Large intestine (tissue), 3 donors: ENCODE measurements around the gene HTR2A. TPM values are rescaled to one million over a fixed set of nuclear protein-coding genes. Genes with fewer than 3 reads are reported as not detected.
A peak's percentile ranks its signal among the peaks of the same experiment; 100 is the strongest.
"Not testable (repeated sequence)": the region's sequence is repeated elsewhere in the genome, so short reads cannot be mapped to it uniquely, and the experiment has no call there.

Experiments used
- DNase-seq, 2 donors: peaks; one replicate each; pipeline versions ENCODE4 v3.0.0 to v3.0.0-alpha.2; 2013
- H3K27ac ChIP-seq: one replicate; pipeline ENCODE4 v1.5.1; 2013; ENCODE audit warnings: low read length
- H3K27me3 ChIP-seq: 2 replicates; pipeline ENCODE4 v1.6.1; 2013; ENCODE audit warnings: low read length; ENCODE audit not compliant: control insufficient read depth, insufficient read depth
- H3K36me3 ChIP-seq: 2 replicates; pipeline ENCODE4 v1.6.1; 2013; ENCODE audit warnings: low read length; ENCODE audit not compliant: control insufficient read depth, insufficient read depth
- H3K4me1 ChIP-seq: one replicate; pipeline ENCODE4 v1.6.1; 2013; ENCODE audit warnings: low read length; ENCODE audit not compliant: control insufficient read depth, insufficient read depth
- H3K4me3 ChIP-seq: one replicate; pipeline ENCODE4 v1.5.1; 2013; ENCODE audit warnings: low read length
- H3K9me3 ChIP-seq: one replicate; pipeline ENCODE4 v1.6.1; 2013; ENCODE audit warnings: mild to moderate bottlenecking, low read depth, low read length, moderate library complexity; ENCODE audit not compliant: control insufficient read depth
- WGBS: methylation state at CpG from one replicate; pipeline ENCODE4 v1.1.5; 2013; ENCODE audit warnings: low lambda C conversion rate; ENCODE audit not compliant: insufficient coverage; 5-methylcytosine and 5-hydroxymethylcytosine counted together
- polyA plus RNA-seq: library from polyadenylated mRNA; unstranded; fragments of 120-200 nt; gene quantifications from one replicate; pipeline ENCODE4 v1.2.1, GENCODE V29; 2013

Gene HTR2A
- polyA plus RNA-seq, 1 donor, result 0.70 TPM

DNA sequence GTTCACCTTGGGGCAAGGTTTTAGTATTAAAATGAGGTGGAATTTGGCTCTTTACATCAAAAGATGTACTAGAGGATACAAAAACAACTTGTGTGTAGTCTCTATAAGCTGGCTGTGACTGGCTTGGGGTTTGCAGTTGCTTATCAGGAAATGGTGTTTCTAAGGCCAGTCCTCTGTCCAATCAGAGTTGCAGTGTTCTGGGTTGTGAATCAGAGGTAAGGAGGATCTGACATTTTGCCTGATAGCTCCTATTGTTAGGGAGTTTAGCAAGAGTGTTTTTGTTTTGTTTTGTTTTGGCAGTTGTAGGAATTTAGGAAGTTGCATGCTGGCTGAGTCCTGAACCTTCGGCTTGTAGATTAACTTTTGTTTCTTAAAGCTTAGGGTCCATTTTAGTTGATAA, 79.8 kb downstream of the HTR2A start:
- WGBS, result no CpG with 5 or more reads among the region's 1 CpG
- Histone ChIP-seq H3K9me3 (no peaks in the 10 kb centered on the region), H3K4me1 (no peaks in the 10 kb centered on the region), H3K36me3 (no peaks in the 10 kb centered on the region), H3K4me3 (no peak overlapping the region), H3K27me3 (no peaks in the 10 kb centered on the region), H3K27ac (no peak overlapping the region)
- DNase-seq, result no peak

DNA sequence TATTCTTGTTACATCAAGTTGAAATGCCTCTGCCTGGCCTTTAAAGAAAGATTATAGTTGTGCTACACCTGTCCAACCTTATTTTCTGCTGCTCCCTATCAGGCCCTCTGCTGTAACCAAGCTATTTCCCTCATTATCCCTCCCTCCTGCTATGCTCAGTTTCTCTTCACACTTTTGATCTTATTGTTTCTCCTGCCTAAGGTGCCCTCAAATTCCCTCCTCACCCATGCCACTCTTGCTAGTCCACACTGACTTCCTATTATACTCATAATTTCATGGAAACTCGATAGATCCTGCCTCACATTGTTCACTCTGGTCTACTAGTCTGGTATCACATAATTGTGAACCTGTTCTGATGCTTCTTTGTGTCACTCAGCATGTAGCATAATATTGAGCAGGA, 80.5 kb downstream of the HTR2A start:
- H3K27me3 ChIP-seq, result no peaks in the 10 kb centered on the region
- no peak for DNase-seq
- H3K36me3 ChIP-seq, result no peaks in the 10 kb centered on the region
- WGBS, result 83% methylated on average over 1 of the region's 1 CpG
- H3K4me3 ChIP-seq, result no peak overlapping the region
- H3K9me3 ChIP-seq, result no peaks in the 10 kb centered on the region
- no peaks in the 10 kb centered on the region for H3K4me1 ChIP-seq
- H3K27ac ChIP-seq, result no peak overlapping the region

DNA sequence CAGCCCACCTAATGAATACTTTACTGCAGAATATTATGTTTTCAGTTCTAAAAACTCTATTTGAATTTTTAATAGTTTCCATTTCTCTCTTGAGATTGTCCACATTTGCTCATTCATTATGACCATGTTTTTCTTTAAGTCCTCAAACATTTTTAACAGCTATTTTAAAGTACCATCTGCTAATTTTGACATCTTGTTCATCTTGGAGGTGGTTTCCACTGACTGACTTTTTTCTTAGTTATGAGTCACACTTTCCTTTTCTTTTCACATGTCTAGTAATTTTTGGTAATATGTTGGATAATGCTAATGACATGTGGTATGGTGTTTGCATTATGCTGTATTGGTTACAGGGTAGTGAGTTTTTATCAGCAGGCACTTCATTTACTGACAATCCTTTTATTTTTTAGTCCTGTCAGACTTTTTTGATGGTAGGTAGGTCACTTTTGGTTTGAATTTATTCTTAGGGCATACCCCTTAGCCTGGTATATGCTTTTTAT, 84.5 kb downstream of the HTR2A start:
- DNase-seq, result no peak
- H3K27me3 ChIP-seq, result no peaks in the 10 kb centered on the region

DNA sequence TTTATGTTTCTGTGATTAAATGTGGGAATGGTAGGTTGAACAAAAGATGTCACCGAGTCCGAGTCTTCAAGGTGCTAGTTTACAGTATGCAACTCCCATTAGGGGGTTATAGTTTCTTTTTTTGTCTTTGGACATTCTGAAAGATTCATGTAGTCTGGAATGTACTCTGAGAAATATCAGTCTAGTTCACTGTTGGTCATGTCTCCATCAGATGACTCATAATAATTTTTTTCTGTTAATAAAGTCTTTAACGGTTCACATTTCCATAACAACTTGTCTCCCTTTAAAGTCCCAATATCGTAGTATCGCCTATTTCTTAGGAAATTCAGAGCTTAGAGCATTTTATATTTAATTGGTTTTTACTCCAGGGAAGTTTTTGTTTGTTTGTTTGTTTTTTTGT, 86.4 kb downstream of the HTR2A start:
- Histone ChIP-seq H3K4me1 (no peaks in the 10 kb centered on the region), H3K36me3 (no peaks in the 10 kb centered on the region), H3K4me3 (no peak overlapping the region), H3K27ac (no peak overlapping the region), H3K9me3 (no peaks in the 10 kb centered on the region), H3K27me3 (no peaks in the 10 kb centered on the region)
- DNase-seq, result no peak
- WGBS, result 100% methylated on average over 2 of the region's 5 CpGs

More for the DNA sequence above, 84.5 kb downstream of the HTR2A start:
- Histone ChIP-seq H3K36me3 (no peaks in the 10 kb centered on the region), H3K4me3 (no peak overlapping the region), H3K9me3 (no peaks in the 10 kb centered on the region), H3K4me1 (no peaks in the 10 kb centered on the region), H3K27ac (no peak overlapping the region)

DNA sequence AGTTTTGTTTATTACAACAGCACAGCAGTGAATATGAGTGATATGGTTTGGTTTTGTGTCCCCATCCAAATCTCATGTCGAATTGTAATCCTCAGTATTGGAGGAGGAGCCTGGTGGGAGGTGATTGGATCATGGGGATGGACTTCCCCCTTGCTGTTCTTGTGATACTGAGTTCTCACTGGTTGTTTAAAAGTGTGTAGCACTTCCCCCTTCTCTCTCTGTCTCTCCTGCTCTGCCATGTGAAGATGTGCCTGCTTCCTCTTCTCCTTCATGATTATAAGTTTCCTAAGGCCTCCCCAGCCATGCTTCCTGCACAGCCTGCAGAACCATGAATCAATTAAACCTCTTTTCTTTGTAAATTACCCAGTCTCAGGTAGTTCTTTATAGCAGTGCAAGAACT, 91.9 kb downstream of the HTR2A start:
- not testable (repeated sequence) for H3K4me1 ChIP-seq, H3K27me3 ChIP-seq, H3K36me3 ChIP-seq, H3K4me3 ChIP-seq, H3K9me3 ChIP-seq, H3K27ac ChIP-seq, DNase-seq
- no CpG with 5 or more reads among the region's 1 CpG for WGBS

DNA sequence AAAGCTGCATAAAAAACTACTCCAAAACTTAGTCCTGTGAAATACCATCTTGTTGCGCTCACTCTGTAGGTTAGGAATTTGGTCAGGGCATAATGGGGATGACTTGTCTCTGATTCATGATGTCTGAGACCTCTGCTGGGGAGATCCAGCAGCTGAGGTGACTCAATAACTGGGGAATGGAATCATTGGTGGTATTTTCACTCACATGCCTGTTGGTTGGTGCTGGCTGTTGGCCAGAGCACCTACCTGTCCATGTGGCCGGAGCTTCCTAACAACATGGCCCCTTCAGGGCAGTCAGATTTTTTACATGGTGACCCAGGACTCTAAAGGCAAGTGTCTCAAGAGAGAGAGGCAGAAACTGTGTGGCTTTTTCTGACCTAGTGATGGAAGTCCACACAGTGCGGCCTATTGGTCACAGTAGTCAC, 92.5 kb downstream of the HTR2A start:
- Histone ChIP-seq H3K4me3 (no peak overlapping the region), H3K4me1 (peaks cover 3% of the 10 kb centered on the region), H3K9me3 (no peaks in the 10 kb centered on the region), H3K27ac (no peak overlapping the region), H3K36me3 (no peaks in the 10 kb centered on the region), H3K27me3 (no peaks in the 10 kb centered on the region)
- DNase-seq, result no peak
- WGBS, result no CpG with 5 or more reads among the region's 3 CpGs

DNA sequence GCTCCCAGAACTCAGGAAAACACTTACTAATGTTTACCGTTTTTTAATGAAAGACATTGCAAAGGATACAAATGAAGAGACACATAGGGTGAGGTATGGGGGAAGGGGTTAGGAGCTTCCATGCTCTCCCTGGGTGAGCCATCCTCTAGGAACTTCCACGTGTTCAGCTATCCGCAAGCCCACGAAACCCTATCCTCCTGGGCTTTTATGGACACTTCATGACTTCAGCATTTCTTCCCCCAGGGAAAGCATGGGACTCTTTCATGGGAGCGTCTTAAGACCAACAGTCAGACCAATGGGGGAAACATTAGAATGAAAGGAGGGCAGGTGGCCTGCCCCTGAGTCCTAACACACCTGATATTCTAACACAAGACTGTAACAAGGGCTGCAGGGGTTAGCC, 93.3 kb downstream of the HTR2A start:
- H3K27me3 ChIP-seq, result no peaks in the 10 kb centered on the region
- DNase-seq, result no peak
- H3K4me3 ChIP-seq, result no peak overlapping the region
- no CpG with 5 or more reads among the region's 5 CpGs for WGBS
- H3K9me3 ChIP-seq, result no peaks in the 10 kb centered on the region
- no peaks in the 10 kb centered on the region for H3K36me3 ChIP-seq
- no peak overlapping the region for H3K27ac ChIP-seq
- peaks cover 7% of the 10 kb centered on the region for H3K4me1 ChIP-seq

DNA sequence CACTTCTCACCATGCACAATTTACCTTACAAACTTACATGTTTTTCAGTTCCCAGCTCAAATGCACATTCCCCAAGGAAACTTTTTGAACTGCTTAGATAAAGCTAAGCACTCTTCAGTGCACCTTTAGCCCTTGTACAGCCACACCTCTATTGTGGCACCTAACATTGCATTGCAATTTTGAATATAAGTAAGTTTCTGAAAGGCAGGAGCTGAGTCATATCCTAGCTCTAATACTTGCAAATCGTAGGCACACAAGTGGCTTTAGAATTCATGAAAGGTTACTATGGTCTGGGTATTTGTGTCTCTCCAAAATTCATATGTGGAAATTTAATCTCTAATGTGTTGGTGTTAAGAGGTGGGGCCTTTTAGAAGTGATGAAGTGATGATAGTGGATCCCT, 95.0 kb downstream of the HTR2A start:
- Histone ChIP-seq H3K27ac (no peak overlapping the region), H3K4me1 (peaks cover 12% of the 10 kb centered on the region), H3K36me3 (no peaks in the 10 kb centered on the region), H3K27me3 (no peaks in the 10 kb centered on the region), H3K9me3 (no peaks in the 10 kb centered on the region), H3K4me3 (no peak overlapping the region)
- no CpG with 5 or more reads among the region's 1 CpG for WGBS
- DNase-seq, result peak in 1 of 2 donors; percentile 37

DNA sequence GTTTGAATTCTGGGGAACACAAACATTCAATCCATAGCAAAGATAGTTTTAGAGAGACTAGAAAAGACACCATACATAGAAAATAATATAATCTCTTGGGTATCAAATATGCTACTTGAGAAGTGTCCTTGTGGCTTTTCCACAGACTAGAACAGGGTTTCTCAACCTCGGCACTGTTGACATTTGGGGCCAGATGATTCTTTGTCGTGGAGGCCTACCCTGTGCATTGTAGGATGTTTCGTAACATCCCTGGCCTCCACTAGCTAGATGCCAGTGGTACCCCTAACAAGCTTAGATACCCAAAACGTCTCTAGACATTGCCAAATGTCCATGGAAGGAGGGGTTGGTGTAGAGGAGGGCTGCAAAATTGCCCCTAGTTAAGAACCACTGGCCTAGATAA, 97.7 kb downstream of the HTR2A start:
- 100% methylated on average over 2 of the region's 4 CpGs for WGBS

DNA sequence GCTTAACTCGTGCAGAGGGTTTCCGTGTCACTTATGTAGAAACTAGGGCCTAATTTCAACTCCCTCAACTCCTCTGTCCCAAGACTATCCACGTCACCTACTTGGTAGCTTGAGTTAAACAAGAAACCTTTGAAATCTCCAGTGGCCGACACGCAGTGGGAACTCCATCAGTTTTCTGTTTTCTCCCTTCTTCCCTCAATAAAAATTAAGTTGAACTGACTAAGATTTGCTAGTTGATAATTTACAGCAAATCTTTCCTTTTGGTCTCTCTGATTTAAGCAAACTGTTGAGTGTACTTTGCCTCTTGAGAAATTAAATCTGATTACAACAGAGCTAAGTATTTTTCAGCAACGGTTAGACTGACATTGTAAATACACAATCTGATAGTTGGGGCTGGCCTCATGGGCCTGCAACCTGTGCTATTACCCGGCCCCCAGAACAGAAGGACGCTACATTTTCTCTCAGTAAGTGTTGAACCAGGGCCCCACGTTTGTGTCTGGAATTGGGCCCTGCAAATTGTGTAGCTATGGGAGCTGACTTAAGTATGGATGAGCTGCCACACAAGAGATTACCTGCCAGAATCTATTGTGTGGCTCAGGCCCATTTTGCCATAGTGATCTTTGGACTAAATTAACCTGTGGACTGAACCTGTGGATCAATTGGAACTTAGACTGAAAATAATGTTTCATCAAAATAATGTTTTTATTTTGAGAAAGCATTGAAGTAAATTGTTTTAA, 99.2 kb downstream of the HTR2A start:
- Histone ChIP-seq H3K9me3 (no peaks in the 10 kb centered on the region), H3K27me3 (no peaks in the 10 kb centered on the region), H3K4me1 (peaks cover 14% of the 10 kb centered on the region), H3K36me3 (no peaks in the 10 kb centered on the region), H3K4me3 (peak overlapping the region; percentile 86), H3K27ac (peak overlapping the region; percentile 96)
- peak; percentile 31 to 79 for DNase-seq
- 0% methylated on average over 3 of the region's 9 CpGs for WGBS

More for the DNA sequence above, 97.7 kb downstream of the HTR2A start:
- no peak for DNase-seq
- H3K9me3 ChIP-seq, result no peaks in the 10 kb centered on the region
- H3K4me3 ChIP-seq, result no peak overlapping the region
- no peaks in the 10 kb centered on the region for H3K27me3 ChIP-seq
- no peaks in the 10 kb centered on the region for H3K36me3 ChIP-seq
- H3K27ac ChIP-seq, result no peak overlapping the region
- peaks cover 14% of the 10 kb centered on the region for H3K4me1 ChIP-seq
